ENCODE data around the gene SYCP1. TPM values are rescaled to one million over a fixed set of nuclear protein-coding genes. Genes with fewer than 3 reads are reported as not detected.

Gene SYCP1
- total RNA-seq, 1 donor from 2014 or later = not detected

- TF ChIP-seq, protein P1, sequence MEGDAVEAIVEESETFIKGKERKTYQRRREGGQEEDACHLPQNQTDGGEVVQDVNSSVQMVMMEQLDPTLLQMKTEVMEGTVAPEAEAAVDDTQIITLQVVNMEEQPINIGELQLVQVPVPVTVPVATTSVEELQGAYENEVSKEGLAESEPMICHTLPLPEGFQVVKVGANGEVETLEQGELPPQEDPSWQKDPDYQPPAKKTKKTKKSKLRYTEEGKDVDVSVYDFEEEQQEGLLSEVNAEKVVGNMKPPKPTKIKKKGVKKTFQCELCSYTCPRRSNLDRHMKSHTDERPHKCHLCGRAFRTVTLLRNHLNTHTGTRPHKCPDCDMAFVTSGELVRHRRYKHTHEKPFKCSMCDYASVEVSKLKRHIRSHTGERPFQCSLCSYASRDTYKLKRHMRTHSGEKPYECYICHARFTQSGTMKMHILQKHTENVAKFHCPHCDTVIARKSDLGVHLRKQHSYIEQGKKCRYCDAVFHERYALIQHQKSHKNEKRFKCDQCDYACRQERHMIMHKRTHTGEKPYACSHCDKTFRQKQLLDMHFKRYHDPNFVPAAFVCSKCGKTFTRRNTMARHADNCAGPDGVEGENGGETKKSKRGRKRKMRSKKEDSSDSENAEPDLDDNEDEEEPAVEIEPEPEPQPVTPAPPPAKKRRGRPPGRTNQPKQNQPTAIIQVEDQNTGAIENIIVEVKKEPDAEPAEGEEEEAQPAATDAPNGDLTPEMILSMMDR (IDR thresholded peaks at IDR 0.05; ENCODE audit: partially characterized antibody, unreplicated experiment) = peak; percentile 45
- DNase-seq = no peak
- Mint-ChIP-seq H3K27me3 (ENCODE audit: unreplicated experiment) (no peaks in the 10 kb centered on the region), H3K9me3 (ENCODE audit: unreplicated experiment) (no peaks in the 10 kb centered on the region), H3K4me3 (ENCODE audit: unreplicated experiment) (no peak overlapping the region), H3K27ac (ENCODE audit: unreplicated experiment) (no peak overlapping the region), H3K4me1 (ENCODE audit: low read depth, unreplicated experiment) (no peaks in the 10 kb centered on the region), H3K36me3 (ENCODE audit: unreplicated experiment) (no peaks in the 10 kb centered on the region)
These were observed 187.0 kb downstream of the SYCP1 start for GRCh38 chr1:115041654-115042053.

Other genes with a start within 250 kb of the SYCP1 start
- gene DENND2C, start 184.8 kb upstream of the SYCP1 start, total RNA-seq (ENCODE audit: unreplicated experiment) = 0.54 TPM
- not detected for gene AMPD1, start 159.3 kb upstream of the SYCP1 start, total RNA-seq (ENCODE audit: unreplicated experiment)
- 77.1 TPM for gene NRAS, start 138.1 kb upstream of the SYCP1 start, total RNA-seq (ENCODE audit: unreplicated experiment)
- 763 TPM for gene CSDE1, start 96.9 kb upstream of the SYCP1 start, total RNA-seq (ENCODE audit: unreplicated experiment)
- 60.7 TPM for gene SIKE1, start 74.2 kb upstream of the SYCP1 start, total RNA-seq (ENCODE audit: unreplicated experiment)
- not detected for gene TSHB, start 175.0 kb downstream of the SYCP1 start, total RNA-seq (ENCODE audit: unreplicated experiment)
- 11.2 TPM for gene TSPAN2, start 234.6 kb downstream of the SYCP1 start, total RNA-seq (ENCODE audit: unreplicated experiment)

Measured in glutamatergic neuron (in vitro differentiated cells).